Heart right ventricle (tissue), 16 donors: Measurements from ENCODE around the gene DST. TPM values are rescaled to one million over a fixed set of nuclear protein-coding genes. Genes with fewer than 3 reads are reported as not detected.

Experiments used
- ATAC-seq, 8 donors: fragments of 200-7000 bp; cut with Tn5 transposase; one replicate each; pipeline ENCODE4 v1.9.1; 2020; ENCODE audit warnings: mild to moderate bottlenecking in 8 of 8, moderate library complexity in 8 of 8, moderate number of reproducible peaks in 1 of 8
- DNase-seq, 2 donors: peaks; one replicate each; pipeline ENCODE4 v3.0.0-alpha.2; 2020
- H3K27ac ChIP-seq, 10 donors: fragments of 200-600 bp; sonication (generic) in 2 of 10; one replicate each; pipeline versions ENCODE4 v1.5.0 to v1.8.0; 2020 to 2022; ENCODE audit warnings: mild to moderate bottlenecking in 3 of 10
- H3K27me3 ChIP-seq, 7 donors: fragments of 200-600 bp; one replicate each; pipeline ENCODE4 v1.8.0; 2021 to 2022; ENCODE audit warnings: mild to moderate bottlenecking in 2 of 7
- H3K36me3 ChIP-seq, 9 donors: fragments of 200-600 bp; sonication (generic) in 1 of 9; one replicate each; pipeline versions ENCODE4 v1.5.0 to v1.8.0; 2020 to 2022; ENCODE audit warnings: mild to moderate bottlenecking in 2 of 9
- H3K4me1 ChIP-seq, 9 donors: fragments of 200-600 bp; sonication (generic) in 1 of 9; one replicate each; pipeline versions ENCODE4 v1.5.0 to v1.8.0; 2020 to 2022; ENCODE audit warnings: mild to moderate bottlenecking in 4 of 9
- H3K4me3 ChIP-seq, 10 donors: fragments of 200-600 bp; sonication (generic) in 2 of 10; one replicate each; pipeline versions ENCODE4 v1.5.0 to v1.8.0; 2020 to 2022; ENCODE audit warnings: mild to moderate bottlenecking in 7 of 10, moderate library complexity in 2 of 10
- H3K9me3 ChIP-seq, 11 donors: fragments of 200-600 bp in 10 of 11; sonication (generic) in 2 of 11; one replicate each; pipeline versions ENCODE4 v1.5.0 to v1.8.0; 2013 to 2022; ENCODE audit warnings: mild to moderate bottlenecking in 2 of 11, control low read depth in 1 of 11, moderate library complexity in 1 of 11
- WGBS, 2 donors: extraction: QIAGEN DNeasy Blood & Tissue Kit; methylation state at CpG; one replicate each; pipeline ENCODE4 v1.1.7; 2013; ENCODE audit warnings: inconsistent platforms in 1 of 2; 5-methylcytosine and 5-hydroxymethylcytosine counted together
- intact Hi-C, 10 donors: fragments of 100-400 bp; cut with DNase I; formaldehyde crosslinking; loops; one replicate each; pipeline versions ENCODE4 v1.11.1 to v1.14.2; 2022
- polyA plus RNA-seq, 2 donors: library from polyadenylated mRNA; stranded (reverse); fragments of 200-250 nt; gene quantifications; one replicate each; pipeline ENCODE4 v1.2.3, GENCODE V29; 2013
- total RNA-seq, 10 donors: library from RNA; stranded (reverse); fragmentation: NEBNext Ultra II Directional in 3 of 10; extraction: Animal tissue kit (Norgen Biotek cat#: 25700) in 3 of 10; gene quantifications; one replicate each; pipeline versions ENCODE4 v1.2.1 to v1.2.4, GENCODE V29; 2021 to 2023
- TF ChIP-seq, protein P1 (sequence below), 9 donors: fragments of 200-600 bp; sonication (generic) in 2 of 9; IDR thresholded peaks; one replicate each; pipeline versions ENCODE4 v1.5.0 to v1.8.0; 2021 to 2022; ENCODE audit warnings: antibody characterized with exemption in 9 of 9, mild to moderate bottlenecking in 5 of 9, moderate library complexity in 1 of 9
- donor health status: Arrhythmogenic right ventricular cardiomyopathy.
- donor health status: ischemic (EF 13 %, LVEDD 7.1; RV severe dilation, severe dysfunction).
- donor health status: healthy with polysubstance abuse.
- donor health status: DM: no; HTN: yes; CAD: no.
- donor health status: DM: no; HTN: no; CAD: no.
- donor health status: ischemic (EF 25% LVEDD 6.9; RV normal size, moderate dysfunction).
- donor health status: ischemic (EF 25% LVEDD 5.7; RV mildly dilated, moderate dysfunction).
- donor health status: healthy.
- donor health status: DM: yes; HTN: yes; CAD: no.
- donor health status: Ischemic cardiomyopathy.
- donor health status: ischemic (EF 35%, LVEDD 5.7; RV mildly dilated, moderate dysfunction).
- donor health status: nonischemic (EF 11% LVEDD 7.7; RV severe dilation, severe dysfunction).
- donor health status: DM: yes; HTN: yes; CAD: no.
- donor health status: PGD.
- donor health status: ischemic (EF 29% LVEDD 5.4; RV normal size, mild dysfunction).
- donor health status: nonischemic (EF 23%, LVEDD 6.1; RV moderate dilation, normal function).

DST gene
- total and polyA plus RNA-seq, 12 donors = 103 to 619 (median 433) TPM

GRCh38 chr6:56491606-56492328 is 150.9 kb downstream of the DST start:
- Histone ChIP-seq H3K27ac (peak overlapping the region in 8 of 10 donors; percentile 6 to 71 (median 40)), H3K9me3 (no peaks in the 10 kb centered on the region), H3K27me3 (no peaks in the 10 kb centered on the region), H3K4me3 (no peak overlapping the region), H3K4me1 (peaks cover 0 to 24% (median 13%) of the 10 kb centered on the region in 9 donors), H3K36me3 (peaks cover 0 to 100% (median 47%) of the 10 kb centered on the region in 9 donors)
- 26 to 30% methylated on average over 4 of the region's 4 CpGs for WGBS, 2 donors
- intact Hi-C loops = loop anchor here in 1 of 10 donors (5.0 kb wide), 1 partner anchor 51 kb away; no protein-coding TSS in a partner anchor
- TF ChIP-seq, protein P1, sequence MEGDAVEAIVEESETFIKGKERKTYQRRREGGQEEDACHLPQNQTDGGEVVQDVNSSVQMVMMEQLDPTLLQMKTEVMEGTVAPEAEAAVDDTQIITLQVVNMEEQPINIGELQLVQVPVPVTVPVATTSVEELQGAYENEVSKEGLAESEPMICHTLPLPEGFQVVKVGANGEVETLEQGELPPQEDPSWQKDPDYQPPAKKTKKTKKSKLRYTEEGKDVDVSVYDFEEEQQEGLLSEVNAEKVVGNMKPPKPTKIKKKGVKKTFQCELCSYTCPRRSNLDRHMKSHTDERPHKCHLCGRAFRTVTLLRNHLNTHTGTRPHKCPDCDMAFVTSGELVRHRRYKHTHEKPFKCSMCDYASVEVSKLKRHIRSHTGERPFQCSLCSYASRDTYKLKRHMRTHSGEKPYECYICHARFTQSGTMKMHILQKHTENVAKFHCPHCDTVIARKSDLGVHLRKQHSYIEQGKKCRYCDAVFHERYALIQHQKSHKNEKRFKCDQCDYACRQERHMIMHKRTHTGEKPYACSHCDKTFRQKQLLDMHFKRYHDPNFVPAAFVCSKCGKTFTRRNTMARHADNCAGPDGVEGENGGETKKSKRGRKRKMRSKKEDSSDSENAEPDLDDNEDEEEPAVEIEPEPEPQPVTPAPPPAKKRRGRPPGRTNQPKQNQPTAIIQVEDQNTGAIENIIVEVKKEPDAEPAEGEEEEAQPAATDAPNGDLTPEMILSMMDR (IDR thresholded peaks at IDR 0.05) = no peak
- ATAC-seq (peak in 7 of 8 donors; percentile 61 to 92 (median 83)), DNase-seq (peak in 1 of 2 donors; percentile 74)

- WGBS, 2 donors = 91 to 97% methylated on average over 2 of the region's 2 CpGs
- peak overlapping the region in 3 of 10 donors; percentile 2 to 71 (median 48) for H3K27ac ChIP-seq
- peaks cover 0 to 24% (median 13%) of the 10 kb centered on the region in 9 donors for H3K4me1 ChIP-seq
- ATAC-seq (no peak), DNase-seq (no peak)
- H3K36me3 ChIP-seq = peaks cover 0 to 100% (median 47%) of the 10 kb centered on the region in 9 donors
- TF ChIP-seq, protein P1 (IDR thresholded peaks at IDR 0.05) = no peak
- H3K27me3 ChIP-seq = no peaks in the 10 kb centered on the region
- no peaks in the 10 kb centered on the region for H3K9me3 ChIP-seq
- no peak overlapping the region for H3K4me3 ChIP-seq
- intact Hi-C loops = loop anchor here in 1 of 10 donors (5.0 kb wide), 1 partner anchor 51 kb away; no protein-coding TSS in a partner anchor
These were observed 151.7 kb downstream of the DST start for GRCh38 chr6:56490993-56491392.

GRCh38 chr6:56489559-56489958 is 153.1 kb downstream of the DST start:
- Histone ChIP-seq H3K27ac (no peak overlapping the region), H3K36me3 (peaks cover 0 to 100% (median 61%) of the 10 kb centered on the region in 9 donors)
- intact Hi-C loops = no loop called here

GRCh38 chr6:56488281-56488680 is 154.4 kb downstream of the DST start:
- DNase-seq (no peak), ATAC-seq (no peak)
- Histone ChIP-seq H3K9me3 (no peaks in the 10 kb centered on the region), H3K36me3 (peaks cover 0 to 100% (median 63%) of the 10 kb centered on the region in 9 donors), H3K27ac (no peak overlapping the region), H3K4me1 (peaks cover 0 to 24% (median 13%) of the 10 kb centered on the region in 9 donors), H3K27me3 (no peaks in the 10 kb centered on the region), H3K4me3 (no peak overlapping the region)
- TF ChIP-seq, protein P1 (IDR thresholded peaks at IDR 0.05) = no peak
- intact Hi-C loops = no loop called here
- WGBS, 2 donors = 85 to 89% methylated on average over 2 of the region's 2 CpGs

More at GRCh38 chr6:56489559-56489958, 153.1 kb downstream of the DST start:
- no peak overlapping the region for H3K4me3 ChIP-seq
- H3K9me3 ChIP-seq = no peaks in the 10 kb centered on the region
- DNase-seq (no peak), ATAC-seq (no peak)
- H3K4me1 ChIP-seq = peaks cover 0 to 24% (median 13%) of the 10 kb centered on the region in 9 donors
- TF ChIP-seq, protein P1 (IDR thresholded peaks at IDR 0.05) = no peak
- no peaks in the 10 kb centered on the region for H3K27me3 ChIP-seq
